GM12875 (cell line): Measurements from ENCODE around the gene ARPC1B.

ENCODE experiments used
- H3K4me3 ChIP-seq: one replicate; pipeline ENCODE4 v1.5.1; 2011; ENCODE audit warnings: low read depth, low read length, control low read depth
- CTCF ChIP-seq: IDR thresholded peaks from 2 replicates; pipeline ENCODE4 v1.5.1; 2011; ENCODE audit warnings: low read depth, mild to moderate bottlenecking, control low read depth, inconsistent platforms, low read length, moderate library complexity, borderline replicate concordance; ENCODE audit not compliant: insufficient read depth

ARPC1B gene

GRCh38 chr7:99393355-99394187 is 19.0 kb downstream of the ARPC1B start:
- H3K4me3 ChIP-seq: no peak overlapping the region
- no peak for TF ChIP-seq CTCF

- H3K4me3 ChIP-seq: no peak overlapping the region
- TF ChIP-seq CTCF: no peak
These were observed 19.6 kb downstream of the ARPC1B start for GRCh38 chr7:99394188-99394502.

- no peak for TF ChIP-seq CTCF
- H3K4me3 ChIP-seq: no peak overlapping the region
These were observed 21.2 kb downstream of the ARPC1B start for GRCh38 chr7:99395616-99396327.

GRCh38 chr7:99396418-99397296 is 22.1 kb downstream of the ARPC1B start:
- TF ChIP-seq CTCF: no peak
- H3K4me3 ChIP-seq: no peak overlapping the region

- H3K4me3 ChIP-seq: no peak overlapping the region
- no peak for TF ChIP-seq CTCF
These were observed 22.9 kb downstream of the ARPC1B start for GRCh38 chr7:99397297-99397983.

- H3K4me3 ChIP-seq: no peak overlapping the region
- TF ChIP-seq CTCF: no peak
These were observed 24.4 kb downstream of the ARPC1B start for GRCh38 chr7:99398891-99399445.
